ENCODE results near the gene HBS1L. TPM values are rescaled to one million over a fixed set of nuclear protein-coding genes. Genes with fewer than 3 reads are reported as not detected.

HBS1L gene
- polyA plus RNA-seq, 1 of the 3 experiments (the other 2 are of a cell fraction) = 19.0 TPM

DNA sequence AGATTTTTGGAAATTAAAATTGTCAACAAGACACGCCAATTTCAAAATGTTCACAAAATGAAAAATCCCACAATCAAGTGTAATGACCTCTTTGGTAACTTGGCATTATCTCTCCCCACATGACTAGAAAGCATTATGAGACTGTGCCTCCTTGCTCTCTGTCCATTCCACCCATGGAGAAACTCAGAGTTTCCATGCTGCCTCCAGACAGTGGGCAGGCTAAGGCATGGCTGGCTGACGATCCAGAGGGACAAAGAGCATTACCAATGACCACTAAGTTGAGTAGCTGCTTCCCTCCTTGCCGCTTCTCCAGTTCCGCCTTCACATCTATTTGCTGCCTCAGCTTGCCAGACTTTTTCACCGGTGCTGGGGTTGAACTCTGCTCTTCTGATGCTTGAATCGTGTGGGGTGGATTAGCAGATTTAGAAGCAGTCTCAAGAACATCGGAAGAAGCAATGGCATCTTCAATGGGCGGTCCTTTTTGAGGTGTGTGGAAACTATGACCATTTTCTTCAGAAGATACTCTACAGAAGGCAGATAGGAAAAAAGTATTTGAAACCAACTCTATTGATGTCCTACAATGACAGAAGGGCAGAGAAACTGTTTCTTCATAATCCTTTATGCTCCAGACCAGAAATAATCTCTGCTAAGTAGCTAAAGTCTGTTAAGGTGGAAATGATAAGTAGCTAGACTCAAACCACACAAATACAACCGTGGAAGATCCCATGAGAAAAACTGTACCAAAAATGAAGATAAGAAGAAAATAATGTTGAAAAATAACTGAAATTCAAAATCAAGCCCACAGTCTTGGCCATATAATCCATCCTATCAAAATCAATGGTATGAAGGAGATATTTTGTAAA lies 57.3 kb downstream of the HBS1L start (continued):
- no peak for TF ChIP-seq REST (IDR thresholded peaks at IDR 0.05; ENCODE audit: low read depth, low read length)

DNA sequence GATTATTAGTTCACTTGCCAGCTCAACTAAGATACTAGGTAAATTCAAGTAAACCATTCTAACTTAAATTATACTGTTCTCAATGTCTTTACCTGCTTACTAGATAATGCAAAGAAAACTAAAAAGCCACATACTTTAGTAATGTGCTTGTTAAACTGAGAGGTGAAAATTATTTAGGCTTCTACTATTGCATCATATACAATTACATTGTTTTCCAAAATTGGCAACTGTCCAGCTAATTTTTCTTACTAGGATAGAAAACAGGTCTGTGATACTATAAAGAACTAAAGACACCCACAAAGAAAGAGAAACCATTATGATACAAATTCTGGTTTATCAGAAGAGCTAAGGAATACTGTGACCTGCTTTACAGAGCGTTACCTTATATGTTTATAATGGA lies 59.1 kb downstream of the HBS1L start:
- H4K20me1 ChIP-seq (ENCODE audit: insufficient read depth) = no peaks in the 10 kb centered on the region
- ChIA-PET POLR2A (no interaction called here), CTCF (interaction anchor here (1.1 to 1.3 kb wide), 2 partner anchors 10 to 54 kb away, joined by 3 read pairs; no protein-coding TSS in a partner anchor)
- H3K4me3 ChIP-seq (ENCODE audit: low read depth in 2 of 2, low read length in 1 of 2) = no peak overlapping the region
- TF ChIP-seq RFX5 (IDR thresholded peaks at IDR 0.05; ENCODE audit: low read length) (no peak), MAX (IDR thresholded peaks at IDR 0.05; ENCODE audit: low read depth) (no peak), ELF1 (IDR thresholded peaks at IDR 0.05) (no peak), POLR2AphosphoS5 (IDR thresholded peaks at IDR 0.05; ENCODE audit: low read depth, low read length) (no peak), MXI1 (IDR thresholded peaks at IDR 0.05; ENCODE audit: low read depth, low read length) (no peak), FOXM1 (IDR thresholded peaks at IDR 0.05; ENCODE audit: low read depth) (no peak), NFIC (IDR thresholded peaks at IDR 0.05; ENCODE audit: borderline replicate concordance) (no peak), TCF12 (IDR thresholded peaks at IDR 0.05) (no peak), FOSL2 (IDR thresholded peaks at IDR 0.05; ENCODE audit: borderline replicate concordance, low read depth) (no peak), YY1 (IDR thresholded peaks at IDR 0.05; ENCODE audit: low read depth) (no peak), RCOR1 (IDR thresholded peaks at IDR 0.05; ENCODE audit: low read length) (no peak), GABPA (IDR thresholded peaks at IDR 0.05; ENCODE audit: low read depth) (no peak)
- TF ChIP-seq, protein P1, sequence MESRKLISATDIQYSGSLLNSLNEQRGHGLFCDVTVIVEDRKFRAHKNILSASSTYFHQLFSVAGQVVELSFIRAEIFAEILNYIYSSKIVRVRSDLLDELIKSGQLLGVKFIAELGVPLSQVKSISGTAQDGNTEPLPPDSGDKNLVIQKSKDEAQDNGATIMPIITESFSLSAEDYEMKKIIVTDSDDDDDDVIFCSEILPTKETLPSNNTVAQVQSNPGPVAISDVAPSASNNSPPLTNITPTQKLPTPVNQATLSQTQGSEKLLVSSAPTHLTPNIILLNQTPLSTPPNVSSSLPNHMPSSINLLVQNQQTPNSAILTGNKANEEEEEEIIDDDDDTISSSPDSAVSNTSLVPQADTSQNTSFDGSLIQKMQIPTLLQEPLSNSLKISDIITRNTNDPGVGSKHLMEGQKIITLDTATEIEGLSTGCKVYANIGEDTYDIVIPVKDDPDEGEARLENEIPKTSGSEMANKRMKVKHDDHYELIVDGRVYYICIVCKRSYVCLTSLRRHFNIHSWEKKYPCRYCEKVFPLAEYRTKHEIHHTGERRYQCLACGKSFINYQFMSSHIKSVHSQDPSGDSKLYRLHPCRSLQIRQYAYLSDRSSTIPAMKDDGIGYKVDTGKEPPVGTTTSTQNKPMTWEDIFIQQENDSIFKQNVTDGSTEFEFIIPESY (IDR thresholded peaks at IDR 0.05; ENCODE audit: borderline replicate concordance, low read depth) = no peak
- TF ChIP-seq, protein P2, sequence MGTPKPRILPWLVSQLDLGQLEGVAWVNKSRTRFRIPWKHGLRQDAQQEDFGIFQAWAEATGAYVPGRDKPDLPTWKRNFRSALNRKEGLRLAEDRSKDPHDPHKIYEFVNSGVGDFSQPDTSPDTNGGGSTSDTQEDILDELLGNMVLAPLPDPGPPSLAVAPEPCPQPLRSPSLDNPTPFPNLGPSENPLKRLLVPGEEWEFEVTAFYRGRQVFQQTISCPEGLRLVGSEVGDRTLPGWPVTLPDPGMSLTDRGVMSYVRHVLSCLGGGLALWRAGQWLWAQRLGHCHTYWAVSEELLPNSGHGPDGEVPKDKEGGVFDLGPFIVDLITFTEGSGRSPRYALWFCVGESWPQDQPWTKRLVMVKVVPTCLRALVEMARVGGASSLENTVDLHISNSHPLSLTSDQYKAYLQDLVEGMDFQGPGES (IDR thresholded peaks at IDR 0.05; ENCODE audit: low read depth, low read length) = no peak
- H3K4me1 ChIP-seq (ENCODE audit: control insufficient read depth in 1 of 2, insufficient read depth in 2 of 2, low read depth in 1 of 2, low read length in 1 of 2) = no peaks in the 10 kb centered on the region; a peak in 2 of 4 replicates
- no peak overlapping the region for H2AFZ ChIP-seq (ENCODE audit: low read depth)
- H3F3A ChIP-seq (replicated peaks; ENCODE audit: insufficient read depth) = peaks cover 4% of the 10 kb centered on the region
- no peaks in the 10 kb centered on the region for H3K9me3 ChIP-seq
- H3K9me2 ChIP-seq = no peaks in the 10 kb centered on the region
- H3K79me2 ChIP-seq (ENCODE audit: insufficient read depth) = no peaks in the 10 kb centered on the region
- no peak overlapping the region for H3K4me2 ChIP-seq
- no peak for DNase-seq
- H3K9ac ChIP-seq = no peak overlapping the region
- 92% methylated on average over 1 of the region's 1 CpG for WGBS (ENCODE audit: low lambda C conversion rate)
- H3K27me3 ChIP-seq (ENCODE audit: insufficient read depth) = no peaks in the 10 kb centered on the region
- H3K27ac ChIP-seq (ENCODE audit: low read depth in 2 of 2, low read length in 1 of 2) = no peak overlapping the region
- H3K36me3 ChIP-seq (replicated peaks in 1 of 2; ENCODE audit: control insufficient read depth in 1 of 2, insufficient read depth in 2 of 2, low read length in 1 of 2) = peaks cover 44 to 46% of the 10 kb centered on the region in 2 experiments
